GM23338 (cell line): ENCODE results near the gene YTHDF1. TPM values are rescaled to one million over a fixed set of nuclear protein-coding genes. Genes with fewer than 3 reads are reported as not detected.

ENCODE experiments used
- ATAC-seq: fragments of 200-7000 bp; cut with Tn5 transposase; 3 replicates; pipeline ENCODE4 v1.9.1; 2020
- DNase-seq: peaks from one replicate; pipeline ENCODE4 v3.0.0-alpha.2; 2015; ENCODE audit warnings: low spot score
- H2AFZ ChIP-seq: fragments of 200-600 bp; sonication (generic); 2 replicates; pipeline ENCODE4 v1.8.0; 2016; ENCODE audit warnings: antibody characterized with exemption, mild to moderate bottlenecking, moderate library complexity
- H3F3A ChIP-seq: fragments of 200-600 bp; sonication (generic); replicated peaks from 2 replicates; pipeline ENCODE4 v1.8.0; 2017; ENCODE audit warnings: antibody characterized with exemption, mixed run types, low read depth
- H3K27ac ChIP-seq: fragments of 200-600 bp; sonication (generic); 2 replicates; pipeline ENCODE4 v1.6.1; 2016; ENCODE audit warnings: low read depth
- H3K27me3 ChIP-seq: fragments of 200-600 bp; sonication (generic); 2 replicates; pipeline ENCODE4 v1.8.0; 2016; ENCODE audit warnings: mild to moderate bottlenecking, mixed run types, moderate library complexity; ENCODE audit not compliant: insufficient read depth
- H3K36me3 ChIP-seq: fragments of 200-600 bp; sonication (generic); 2 replicates; pipeline ENCODE4 v1.8.0; 2016; ENCODE audit warnings: mild to moderate bottlenecking; ENCODE audit not compliant: insufficient read depth
- H3K4me1 ChIP-seq: fragments of 200-600 bp; sonication (generic); 2 replicates; pipeline ENCODE4 v1.8.0; 2016; ENCODE audit warnings: mild to moderate bottlenecking, moderate library complexity; ENCODE audit not compliant: insufficient read depth
- H3K4me2 ChIP-seq: fragments of 200-600 bp; sonication (generic); 2 replicates; pipeline ENCODE4 v1.7.1; 2017; ENCODE audit warnings: mixed run types
- H3K4me3 ChIP-seq: fragments of 200-600 bp; sonication (generic); 2 replicates; pipeline ENCODE4 v1.6.1; 2016; ENCODE audit warnings: mixed run types
- H3K79me2 ChIP-seq: fragments of 200-600 bp; sonication (generic); replicated peaks from 2 replicates; pipeline ENCODE4 v1.8.0; 2017; ENCODE audit warnings: mild to moderate bottlenecking; ENCODE audit not compliant: insufficient read depth
- H3K9me2 ChIP-seq: fragments of 200-600 bp; sonication (generic); 2 replicates; pipeline ENCODE4 v1.8.0; 2017; ENCODE audit not compliant: insufficient read depth
- H4K20me1 ChIP-seq: fragments of 200-600 bp; sonication (generic); replicated peaks from 2 replicates; pipeline ENCODE4 v1.8.0; 2017; ENCODE audit warnings: mild to moderate bottlenecking; ENCODE audit not compliant: insufficient read depth
- H3K27ac Mint-ChIP-seq: 2 replicates; pipeline ENCODE4 v1.8.0; 2020; ENCODE audit warnings: inconsistent platforms, mild to moderate bottlenecking, moderate library complexity, mixed read lengths
- H3K27me3 Mint-ChIP-seq: 3 replicates; pipeline ENCODE4 v1.8.0; 2022; ENCODE audit warnings: low read depth, mild to moderate bottlenecking, moderate library complexity, mixed read lengths, inconsistent platforms; ENCODE audit not compliant: insufficient read depth, poor library complexity
- H3K36me3 Mint-ChIP-seq: 3 replicates; pipeline ENCODE4 v1.8.0; 2021; ENCODE audit warnings: low read depth, mild to moderate bottlenecking, inconsistent platforms, moderate library complexity, mixed read lengths
- H3K4me1 Mint-ChIP-seq: 3 replicates; pipeline ENCODE4 v1.8.0; 2020; ENCODE audit warnings: mild to moderate bottlenecking, inconsistent platforms, mixed read lengths
- H3K4me3 Mint-ChIP-seq: 3 replicates; pipeline ENCODE4 v1.8.0; 2021; ENCODE audit warnings: moderate library complexity, mild to moderate bottlenecking, inconsistent platforms, mixed read lengths
- H3K9me3 Mint-ChIP-seq: 3 replicates; pipeline ENCODE4 v1.8.0; 2020; ENCODE audit warnings: moderate library complexity, mild to moderate bottlenecking, inconsistent platforms, mixed read lengths
- CREB1 ChIP-seq: fragments of 250-450 bp; sonication (Bioruptor Pico); IDR thresholded peaks from 2 replicates; pipeline ENCODE4 v1.5.0; 2020; ENCODE audit warnings: low read depth, mild to moderate bottlenecking, moderate library complexity
- CTCF ChIP-seq, 2 experiments: fragments of 200-600 bp in 1 of 2; sonication (generic) in 1 of 2; conservative IDR thresholded peaks; 2 replicates each; pipeline versions ENCODE4 v1.5.1 to v1.6.1; 2016 to 2017; ENCODE audit warnings: antibody characterized with exemption in 2 of 2, low read depth in 2 of 2, mild to moderate bottlenecking in 2 of 2, moderate library complexity in 1 of 2
- ETS1 ChIP-seq: IDR thresholded peaks from 2 replicates; pipeline ENCODE4 v1.6.1; 2016; ENCODE audit warnings: antibody characterized with exemption
- EZH2 ChIP-seq: fragments of 200-600 bp; sonication (generic); IDR thresholded peaks from one replicate; pipeline ENCODE4 v1.8.0; 2017; ENCODE audit warnings: antibody characterized with exemption, mild to moderate bottlenecking, low read depth; ENCODE audit not compliant: unreplicated experiment
- EZH2phosphoT487 ChIP-seq: fragments of 200-600 bp; sonication (generic); IDR thresholded peaks from one replicate; pipeline ENCODE4 v1.8.1; 2018; ENCODE audit warnings: antibody characterized with exemption; ENCODE audit not compliant: unreplicated experiment
- JUNB ChIP-seq: IDR thresholded peaks from one replicate; pipeline ENCODE4 v1.6.1; 2016; ENCODE audit warnings: antibody characterized with exemption; ENCODE audit not compliant: unreplicated experiment
- NANOG ChIP-seq: IDR thresholded peaks from 2 replicates; pipeline ENCODE4 v1.6.1; 2016; ENCODE audit warnings: antibody characterized with exemption, borderline replicate concordance
- POLR2AphosphoS5 ChIP-seq: IDR thresholded peaks from 2 replicates; pipeline ENCODE4 v1.6.1; 2016; ENCODE audit warnings: antibody characterized with exemption, low read depth
- REST ChIP-seq: IDR thresholded peaks from one replicate; pipeline ENCODE4 v1.6.1; 2018; ENCODE audit warnings: antibody characterized with exemption; ENCODE audit not compliant: unreplicated experiment
- STAT1 ChIP-seq: IDR thresholded peaks from one replicate; pipeline ENCODE4 v1.6.1; 2016; ENCODE audit warnings: antibody characterized with exemption; ENCODE audit not compliant: unreplicated experiment
- ZNF114 ChIP-seq: fragments of 250-450 bp; sonication (Bioruptor Pico); IDR thresholded peaks from 2 replicates; pipeline ENCODE4 v1.5.0; 2020; ENCODE audit warnings: mild to moderate bottlenecking, moderate library complexity
- ZNF331 ChIP-seq: fragments of 250-450 bp; sonication (Bioruptor Pico); IDR thresholded peaks from 2 replicates; pipeline ENCODE4 v1.5.0; 2020; ENCODE audit warnings: low read depth, mild to moderate bottlenecking, moderate library complexity
- polyA plus RNA-seq: library from polyadenylated mRNA; unstranded; fragments of >200 nt; fragmentation: Nextera tagmentation; extraction: Ambion mirVana; gene quantifications from 2 replicates; pipeline ENCODE4 v1.2.1, GENCODE V29; 2016
- total RNA-seq: library from RNA; depleted of rRNA; stranded (reverse); fragments of >200 nt; shearing (Covaris generic); gene quantifications from 2 replicates; pipeline ENCODE4 v1.2.3, GENCODE V29; 2014
- TF ChIP-seq, protein P1 (sequence below): fragments of 250-450 bp; sonication (Bioruptor Pico); IDR thresholded peaks from 2 replicates; pipeline ENCODE4 v1.5.0; 2020; ENCODE audit warnings: mild to moderate bottlenecking, moderate library complexity

Gene YTHDF1
- total and polyA plus RNA-seq, 2 experiments from 2014 or later: 30.9 to 64.3 TPM

DNA sequence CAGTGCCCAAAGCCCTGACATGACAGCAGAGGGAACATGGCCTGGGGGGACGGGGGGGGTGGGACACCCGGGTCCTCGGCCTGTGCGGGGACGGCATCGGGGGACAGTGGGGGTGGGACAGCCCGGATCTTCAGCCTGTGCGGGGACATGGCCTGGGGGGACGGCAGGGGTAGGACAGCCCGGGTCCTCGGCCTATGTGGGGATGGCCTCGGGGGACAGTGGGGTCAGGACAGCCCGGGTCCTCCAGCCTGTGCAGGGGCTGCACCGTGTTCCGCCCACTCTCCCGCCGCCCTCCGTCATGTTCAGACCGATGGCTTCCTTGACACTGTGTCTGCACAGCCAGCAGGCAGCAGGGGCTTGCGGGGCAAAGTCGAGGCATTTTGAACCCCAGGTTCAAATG is 26.8 kb upstream of the YTHDF1 start:
- Histone ChIP-seq H3K4me2 (no peak overlapping the region), H3K27me3 (no peaks in the 10 kb centered on the region), H3K4me3 (no peak overlapping the region), H3K4me1 (no peaks in the 10 kb centered on the region; the same call in 1 of the 2 replicates), H4K20me1 (no peaks in the 10 kb centered on the region), H3K9me2 (no peaks in the 10 kb centered on the region), H3K79me2 (no peaks in the 10 kb centered on the region), H3K36me3 (no peaks in the 10 kb centered on the region), H3K27ac (no peak overlapping the region), H3F3A (no peaks in the 10 kb centered on the region), H2AFZ (no peak overlapping the region)
- Mint-ChIP-seq H3K36me3 (no peaks in the 10 kb centered on the region), H3K9me3 (no peaks in the 10 kb centered on the region), H3K4me3 (no peak overlapping the region), H3K4me1 (peaks cover 6% of the 10 kb centered on the region; the same call in 1 of the 3 replicates), H3K27me3 (peaks cover 11% of the 10 kb centered on the region), H3K27ac (no peak overlapping the region)
- TF ChIP-seq NANOG: no peak
- no peak for TF ChIP-seq ETS1
- TF ChIP-seq, protein P1, sequence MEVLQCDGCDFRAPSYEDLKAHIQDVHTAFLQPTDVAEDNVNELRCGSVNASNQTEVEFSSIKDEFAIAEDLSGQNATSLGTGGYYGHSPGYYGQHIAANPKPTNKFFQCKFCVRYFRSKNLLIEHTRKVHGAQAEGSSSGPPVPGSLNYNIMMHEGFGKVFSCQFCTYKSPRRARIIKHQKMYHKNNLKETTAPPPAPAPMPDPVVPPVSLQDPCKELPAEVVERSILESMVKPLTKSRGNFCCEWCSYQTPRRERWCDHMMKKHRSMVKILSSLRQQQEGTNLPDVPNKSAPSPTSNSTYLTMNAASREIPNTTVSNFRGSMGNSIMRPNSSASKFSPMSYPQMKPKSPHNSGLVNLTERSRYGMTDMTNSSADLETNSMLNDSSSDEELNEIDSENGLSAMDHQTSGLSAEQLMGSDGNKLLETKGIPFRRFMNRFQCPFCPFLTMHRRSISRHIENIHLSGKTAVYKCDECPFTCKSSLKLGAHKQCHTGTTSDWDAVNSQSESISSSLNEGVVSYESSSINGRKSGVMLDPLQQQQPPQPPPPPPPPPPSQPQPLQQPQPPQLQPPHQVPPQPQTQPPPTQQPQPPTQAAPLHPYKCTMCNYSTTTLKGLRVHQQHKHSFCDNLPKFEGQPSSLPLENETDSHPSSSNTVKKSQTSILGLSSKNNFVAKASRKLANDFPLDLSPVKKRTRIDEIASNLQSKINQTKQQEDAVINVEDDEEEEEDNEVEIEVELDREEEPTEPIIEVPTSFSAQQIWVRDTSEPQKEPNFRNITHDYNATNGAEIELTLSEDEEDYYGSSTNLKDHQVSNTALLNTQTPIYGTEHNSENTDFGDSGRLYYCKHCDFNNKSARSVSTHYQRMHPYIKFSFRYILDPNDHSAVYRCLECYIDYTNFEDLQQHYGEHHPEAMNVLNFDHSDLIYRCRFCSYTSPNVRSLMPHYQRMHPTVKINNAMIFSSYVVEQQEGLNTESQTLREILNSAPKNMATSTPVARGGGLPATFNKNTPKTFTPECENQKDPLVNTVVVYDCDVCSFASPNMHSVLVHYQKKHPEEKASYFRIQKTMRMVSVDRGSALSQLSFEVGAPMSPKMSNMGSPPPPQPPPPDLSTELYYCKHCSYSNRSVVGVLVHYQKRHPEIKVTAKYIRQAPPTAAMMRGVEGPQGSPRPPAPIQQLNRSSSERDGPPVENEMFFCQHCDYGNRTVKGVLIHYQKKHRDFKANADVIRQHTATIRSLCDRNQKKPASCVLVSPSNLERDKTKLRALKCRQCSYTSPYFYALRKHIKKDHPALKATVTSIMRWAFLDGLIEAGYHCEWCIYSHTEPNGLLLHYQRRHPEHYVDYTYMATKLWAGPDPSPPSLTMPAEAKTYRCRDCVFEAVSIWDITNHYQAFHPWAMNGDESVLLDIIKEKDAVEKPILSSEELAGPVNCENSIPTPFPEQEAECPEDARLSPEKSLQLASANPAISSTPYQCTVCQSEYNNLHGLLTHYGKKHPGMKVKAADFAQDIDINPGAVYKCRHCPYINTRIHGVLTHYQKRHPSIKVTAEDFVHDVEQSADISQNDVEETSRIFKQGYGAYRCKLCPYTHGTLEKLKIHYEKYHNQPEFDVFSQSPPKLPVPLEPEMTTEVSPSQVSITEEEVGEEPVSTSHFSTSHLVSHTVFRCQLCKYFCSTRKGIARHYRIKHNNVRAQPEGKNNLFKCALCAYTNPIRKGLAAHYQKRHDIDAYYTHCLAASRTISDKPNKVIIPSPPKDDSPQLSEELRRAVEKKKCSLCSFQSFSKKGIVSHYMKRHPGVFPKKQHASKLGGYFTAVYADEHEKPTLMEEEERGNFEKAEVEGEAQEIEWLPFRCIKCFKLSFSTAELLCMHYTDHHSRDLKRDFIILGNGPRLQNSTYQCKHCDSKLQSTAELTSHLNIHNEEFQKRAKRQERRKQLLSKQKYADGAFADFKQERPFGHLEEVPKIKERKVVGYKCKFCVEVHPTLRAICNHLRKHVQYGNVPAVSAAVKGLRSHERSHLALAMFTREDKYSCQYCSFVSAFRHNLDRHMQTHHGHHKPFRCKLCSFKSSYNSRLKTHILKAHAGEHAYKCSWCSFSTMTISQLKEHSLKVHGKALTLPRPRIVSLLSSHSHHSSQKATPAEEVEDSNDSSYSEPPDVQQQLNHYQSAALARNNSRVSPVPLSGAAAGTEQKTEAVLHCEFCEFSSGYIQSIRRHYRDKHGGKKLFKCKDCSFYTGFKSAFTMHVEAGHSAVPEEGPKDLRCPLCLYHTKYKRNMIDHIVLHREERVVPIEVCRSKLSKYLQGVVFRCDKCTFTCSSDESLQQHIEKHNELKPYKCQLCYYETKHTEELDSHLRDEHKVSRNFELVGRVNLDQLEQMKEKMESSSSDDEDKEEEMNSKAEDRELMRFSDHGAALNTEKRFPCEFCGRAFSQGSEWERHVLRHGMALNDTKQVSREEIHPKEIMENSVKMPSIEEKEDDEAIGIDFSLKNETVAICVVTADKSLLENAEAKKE (CRISPR knock-in tag): no peak
- TF ChIP-seq REST: no peak
- no peak for TF ChIP-seq ZNF114 (CRISPR knock-in tag)
- TF ChIP-seq EZH2: no peak
- no peak for TF ChIP-seq POLR2AphosphoS5
- no peak for TF ChIP-seq CTCF (conservative IDR thresholded peaks at IDR 0.05; ENCODE audit: low read depth in 2 of 2)
- TF ChIP-seq CREB1 (CRISPR knock-in tag): no peak
- TF ChIP-seq EZH2phosphoT487: no peak
- no peak for TF ChIP-seq STAT1
- TF ChIP-seq JUNB: no peak
- TF ChIP-seq ZNF331 (CRISPR knock-in tag): no peak
- DNase-seq: no peak
- ATAC-seq: no peak
